HG02870 (cell line): ENCODE measurements around the gene DHRS7B.

Experiments
- ATAC-seq: cut with Tn5 transposase; IDR thresholded peaks from one replicate; pipeline ENCODE4 v1.9.1; 2021; ENCODE audit warnings: mild to moderate bottlenecking, moderate library complexity; ENCODE audit not compliant: unreplicated experiment

The DHRS7B gene

DNA sequence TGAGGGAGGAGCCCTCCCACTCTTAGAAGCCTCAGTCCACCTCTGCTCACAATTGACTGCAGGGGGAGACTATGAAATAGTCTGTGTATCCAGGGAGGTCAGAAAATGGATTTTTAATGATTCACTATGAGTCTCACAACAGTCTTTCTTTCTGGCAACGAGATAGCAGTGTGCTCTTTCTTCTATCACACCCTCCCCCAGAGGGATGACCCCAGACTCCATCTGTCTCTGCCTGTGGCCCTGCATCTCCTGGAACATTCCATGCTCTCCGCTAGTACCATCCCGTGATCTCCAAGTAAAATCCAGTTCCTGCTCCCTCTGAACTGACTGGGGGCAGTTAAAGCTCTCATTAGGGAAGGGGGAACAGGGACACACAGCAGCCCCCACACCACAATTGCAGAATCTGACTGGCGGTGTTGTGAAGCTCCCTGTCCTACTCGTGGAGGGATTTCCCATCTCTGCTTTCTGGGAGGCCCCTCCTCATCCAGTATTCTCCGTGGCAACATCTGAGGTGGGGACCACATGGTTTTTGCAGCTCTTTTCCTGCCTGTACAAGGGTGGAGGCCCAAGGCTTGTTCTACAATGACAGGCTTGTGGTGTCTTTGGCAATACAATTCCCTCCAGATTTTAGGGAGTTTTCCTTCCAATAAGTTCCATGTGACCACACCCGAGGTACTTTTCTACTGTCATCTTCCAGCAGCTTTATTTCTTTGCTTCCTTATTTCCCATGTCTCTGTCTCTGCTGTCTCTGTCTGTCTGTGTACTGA is 107.0 kb downstream of the DHRS7B start:
- no peak for ATAC-seq

DNA sequence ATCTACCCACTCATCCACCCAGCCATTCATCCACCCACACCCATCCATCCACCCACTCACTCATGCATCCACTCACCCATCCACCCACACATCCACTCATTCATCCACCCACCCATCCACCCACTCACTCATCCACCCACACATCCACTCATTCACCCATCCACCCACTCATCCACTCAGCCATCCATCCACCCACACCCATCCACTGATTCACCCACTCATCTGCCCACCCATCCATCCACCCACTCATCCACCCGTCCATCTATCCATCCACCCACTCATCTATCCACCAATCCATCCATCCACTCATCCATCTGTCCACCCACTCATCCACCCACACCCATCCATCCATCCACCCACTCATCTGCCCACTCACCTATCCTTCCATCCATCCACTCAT is 109.2 kb downstream of the DHRS7B start:
- ATAC-seq, result no peak

DNA sequence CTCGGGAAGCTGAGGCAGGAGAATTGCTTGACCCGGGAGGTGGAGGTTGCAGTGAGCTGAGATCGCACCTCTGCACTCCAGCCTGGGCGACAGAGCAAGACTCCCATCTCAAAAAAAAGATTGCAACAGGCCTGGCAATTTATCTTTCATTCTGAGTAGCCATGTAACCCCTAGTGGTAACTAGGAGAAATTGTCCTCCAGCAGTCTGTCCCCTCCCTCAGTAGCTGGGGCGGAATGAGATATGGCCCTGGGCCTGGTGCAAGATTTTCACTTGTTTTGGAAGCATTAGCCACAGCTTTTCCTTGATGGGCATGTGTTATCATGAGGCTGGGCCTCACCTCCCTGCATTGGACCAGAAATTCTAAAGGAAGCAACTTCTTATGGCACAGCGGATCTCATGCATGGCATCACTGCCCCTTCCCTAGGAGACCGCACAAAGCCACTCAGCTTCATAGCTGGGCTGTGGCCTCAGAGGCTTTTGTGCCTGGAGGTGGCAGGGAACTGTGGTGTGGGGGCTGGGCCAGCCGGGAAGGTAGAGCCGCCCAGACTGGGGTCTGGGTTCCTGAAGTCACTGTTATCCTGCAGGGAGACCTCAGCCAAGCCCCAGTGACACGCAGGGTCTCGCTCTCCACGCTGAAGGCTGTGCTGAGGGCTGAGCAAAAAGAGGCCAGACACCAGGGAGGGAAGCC is 113.1 kb downstream of the DHRS7B start:
- no peak for ATAC-seq

DNA sequence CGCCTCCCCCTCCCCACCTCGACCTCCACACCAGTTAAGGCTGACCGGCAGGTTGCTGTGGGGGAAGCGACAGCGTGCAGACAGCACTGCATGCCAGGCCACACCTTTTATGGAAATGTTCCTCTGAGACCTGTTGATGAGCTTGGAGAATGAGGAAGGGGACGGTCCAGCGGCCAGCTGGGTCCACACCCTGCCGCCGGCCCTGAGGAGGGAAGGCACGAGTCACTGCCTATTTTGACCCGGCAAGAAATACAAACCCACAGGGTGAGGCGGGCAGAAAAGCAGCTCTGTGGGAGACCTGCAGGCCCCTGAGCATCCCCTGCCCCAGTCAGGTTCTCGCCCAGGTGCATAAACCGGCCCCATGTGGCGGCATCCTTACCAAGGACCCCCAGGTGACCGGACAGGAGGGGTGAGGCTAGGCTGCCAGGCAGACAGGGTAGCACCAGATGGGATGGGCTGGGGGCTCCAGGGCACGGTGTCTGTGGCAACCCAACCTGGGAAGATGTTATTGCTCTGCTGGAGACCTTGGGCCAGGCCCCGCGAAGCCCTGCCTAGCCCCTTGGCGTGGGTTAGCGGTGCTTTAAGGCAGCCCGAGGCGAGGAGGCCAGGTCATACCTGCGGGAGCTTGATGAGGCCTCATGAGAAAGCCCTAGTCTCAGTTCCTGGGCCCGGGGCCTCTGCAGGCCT is 113.7 kb downstream of the DHRS7B start:
- ATAC-seq, result no peak
